ENCODE measurements around the gene VMAC.

The VMAC gene

GRCh38 chr19:5932146-5932545 is 27.5 kb downstream of the VMAC start:
- TF ChIP-seq, protein P1, sequence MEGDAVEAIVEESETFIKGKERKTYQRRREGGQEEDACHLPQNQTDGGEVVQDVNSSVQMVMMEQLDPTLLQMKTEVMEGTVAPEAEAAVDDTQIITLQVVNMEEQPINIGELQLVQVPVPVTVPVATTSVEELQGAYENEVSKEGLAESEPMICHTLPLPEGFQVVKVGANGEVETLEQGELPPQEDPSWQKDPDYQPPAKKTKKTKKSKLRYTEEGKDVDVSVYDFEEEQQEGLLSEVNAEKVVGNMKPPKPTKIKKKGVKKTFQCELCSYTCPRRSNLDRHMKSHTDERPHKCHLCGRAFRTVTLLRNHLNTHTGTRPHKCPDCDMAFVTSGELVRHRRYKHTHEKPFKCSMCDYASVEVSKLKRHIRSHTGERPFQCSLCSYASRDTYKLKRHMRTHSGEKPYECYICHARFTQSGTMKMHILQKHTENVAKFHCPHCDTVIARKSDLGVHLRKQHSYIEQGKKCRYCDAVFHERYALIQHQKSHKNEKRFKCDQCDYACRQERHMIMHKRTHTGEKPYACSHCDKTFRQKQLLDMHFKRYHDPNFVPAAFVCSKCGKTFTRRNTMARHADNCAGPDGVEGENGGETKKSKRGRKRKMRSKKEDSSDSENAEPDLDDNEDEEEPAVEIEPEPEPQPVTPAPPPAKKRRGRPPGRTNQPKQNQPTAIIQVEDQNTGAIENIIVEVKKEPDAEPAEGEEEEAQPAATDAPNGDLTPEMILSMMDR (IDR thresholded peaks at IDR 0.05; ENCODE audit: insufficient read depth, low read depth, low read length, missing control alignments): no peak
- H3K4me3 ChIP-seq (ENCODE audit: low read length): no peak overlapping the region
- DNase-seq (ENCODE audit: low read depth): no peak

DNA sequence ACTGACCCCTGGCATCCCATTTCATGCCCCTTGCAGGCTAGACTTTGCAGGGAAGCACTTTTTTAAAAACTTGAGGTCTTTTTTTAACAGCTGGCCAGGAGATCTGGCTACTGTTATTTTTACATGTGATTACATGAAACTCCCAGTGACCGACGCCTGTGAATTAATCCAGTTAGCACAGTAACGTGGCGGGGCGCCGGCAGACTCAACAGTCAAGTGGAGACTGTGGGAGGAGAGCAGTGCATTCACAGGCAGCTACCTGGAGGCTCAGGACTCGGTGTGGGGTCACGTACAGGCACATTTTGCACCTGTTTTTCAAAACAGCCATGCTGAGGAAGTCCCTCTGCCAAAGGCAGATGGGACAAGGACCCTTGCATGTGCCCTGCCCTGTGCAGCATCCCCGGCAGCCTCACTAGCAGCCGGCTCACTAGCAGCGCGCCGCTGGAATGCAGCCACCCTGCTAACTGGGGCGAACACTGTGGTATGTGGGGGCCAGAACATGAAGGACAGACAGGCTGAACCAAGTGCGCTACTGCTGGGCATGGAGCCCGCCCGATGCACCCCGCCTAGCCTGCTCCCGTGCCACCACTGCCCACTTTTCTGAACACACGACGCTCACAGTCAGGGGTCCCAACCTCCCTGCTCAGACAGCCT is 28.1 kb downstream of the VMAC start:
- no peak overlapping the region for H3K4me3 ChIP-seq (ENCODE audit: low read length)
- TF ChIP-seq, protein P1 (IDR thresholded peaks at IDR 0.05; ENCODE audit: insufficient read depth, low read depth, low read length, missing control alignments): no peak
- DNase-seq (ENCODE audit: low read depth): no peak

- H3K4me3 ChIP-seq (ENCODE audit: low read length): no peak overlapping the region
- no peak for DNase-seq (ENCODE audit: low read depth)
- TF ChIP-seq, protein P1 (IDR thresholded peaks at IDR 0.05; ENCODE audit: insufficient read depth, low read depth, low read length, missing control alignments): no peak
Observed at GRCh38 chr19:5933391-5934068, 28.9 kb downstream of the VMAC start.

DNA sequence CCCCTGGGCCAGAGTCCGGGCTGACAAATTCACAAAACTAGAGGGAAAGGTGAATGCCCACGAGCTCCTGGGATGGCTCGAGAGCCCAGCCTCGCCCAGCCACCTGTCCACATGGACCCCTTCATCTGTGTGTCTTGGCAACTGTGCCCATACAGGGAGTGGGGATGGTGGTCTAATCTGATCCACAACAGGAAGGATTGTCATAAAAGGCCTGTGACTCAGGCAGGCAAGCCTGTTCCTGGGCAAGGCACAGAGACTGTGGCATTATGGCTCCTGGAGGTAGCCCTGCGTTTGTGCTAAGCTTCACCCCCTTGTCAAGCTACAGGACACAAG is 29.4 kb downstream of the VMAC start:
- DNase-seq (ENCODE audit: low read depth): no peak
- no peak overlapping the region for H3K4me3 ChIP-seq (ENCODE audit: low read length)
- TF ChIP-seq, protein P1 (IDR thresholded peaks at IDR 0.05; ENCODE audit: insufficient read depth, low read depth, low read length, missing control alignments): no peak

GRCh38 chr19:5934774-5935472 is 30.3 kb downstream of the VMAC start:
- DNase-seq (ENCODE audit: low read depth): no peak
- TF ChIP-seq, protein P1 (IDR thresholded peaks at IDR 0.05; ENCODE audit: insufficient read depth, low read depth, low read length, missing control alignments): no peak
- H3K4me3 ChIP-seq (ENCODE audit: low read length): no peak overlapping the region

DNA sequence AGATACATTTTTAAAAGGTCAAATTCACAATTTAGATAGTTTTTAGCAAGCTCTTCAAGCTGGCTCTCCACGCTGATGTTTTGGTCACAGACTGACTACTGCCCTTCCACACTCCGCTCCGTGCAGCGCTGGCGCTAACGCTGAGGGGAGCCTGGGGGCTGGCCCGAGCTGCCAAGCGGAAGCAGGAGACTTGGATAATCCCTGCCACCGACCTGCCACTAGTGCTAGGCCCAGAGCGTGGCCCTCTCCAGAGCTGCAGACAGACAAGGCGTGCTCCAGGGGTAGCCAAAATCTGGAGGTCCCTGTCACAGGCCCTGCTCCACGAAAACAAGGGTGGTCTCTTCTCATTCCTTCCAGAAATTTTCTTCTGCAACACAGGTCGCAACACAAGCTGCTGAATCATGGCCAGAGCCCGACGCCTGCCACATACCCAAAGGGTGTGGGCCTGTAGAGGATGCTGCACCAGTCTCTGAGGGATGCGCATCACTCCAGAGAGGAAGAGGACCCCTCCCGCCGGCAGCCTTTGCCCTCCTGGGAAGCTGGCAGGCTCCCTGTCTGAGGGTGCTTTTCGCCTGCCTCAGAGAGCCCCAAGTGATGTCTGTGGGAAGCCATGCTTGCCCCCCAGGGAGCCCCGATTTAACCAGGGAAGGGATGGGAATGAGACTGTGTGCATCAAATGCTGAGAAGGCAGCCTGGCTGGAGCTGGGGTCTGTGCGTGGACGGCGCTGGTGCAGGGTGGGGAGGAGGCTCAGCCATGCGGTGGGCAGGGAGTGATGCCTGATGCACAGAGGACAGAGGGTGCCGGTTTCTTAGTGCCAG is 31.0 kb downstream of the VMAC start:
- TF ChIP-seq, protein P1 (IDR thresholded peaks at IDR 0.05; ENCODE audit: insufficient read depth, low read depth, low read length, missing control alignments): no peak
- H3K4me3 ChIP-seq (ENCODE audit: low read length): no peak overlapping the region
- no peak for DNase-seq (ENCODE audit: low read depth)
